Smooth muscle cell (in vitro differentiated cells): ENCODE data around the gene CSF3R. TPM values are rescaled to one million over a fixed set of nuclear protein-coding genes. Genes with fewer than 3 reads are reported as not detected.

Source experiments
- DNase-seq: peaks from one replicate; lab custom pipeline; 2025; ENCODE audit not compliant: unreplicated experiment; lab: John Stamatoyannopoulos, UW
- H2AFZ ChIP-seq: fragments of 200-600 bp; sonication (generic); 2 replicates; pipeline ENCODE4 v1.6.0; 2016; ENCODE audit warnings: antibody characterized with exemption, low read depth, mild to moderate bottlenecking
- H3F3A ChIP-seq: fragments of 200-600 bp; sonication (generic); 2 replicates; pipeline ENCODE4 v1.6.0; 2017; ENCODE audit warnings: antibody characterized with exemption, low read depth
- H3K27ac ChIP-seq: fragments of 200-600 bp; sonication (generic); 2 replicates; pipeline ENCODE4 v1.5.1; 2016; ENCODE audit warnings: low read depth, mild to moderate bottlenecking
- H3K27me3 ChIP-seq: fragments of 200-600 bp; sonication (generic); 2 replicates; pipeline ENCODE4 v1.6.1; 2016; ENCODE audit warnings: low read depth, mild to moderate bottlenecking
- H3K36me3 ChIP-seq: fragments of 200-600 bp; sonication (generic); 2 replicates; pipeline ENCODE4 v1.5.1; 2016; ENCODE audit warnings: low read depth
- H3K4me1 ChIP-seq: fragments of 200-600 bp; sonication (generic); 2 replicates; pipeline ENCODE4 v1.5.1; 2016; ENCODE audit warnings: low read depth
- H3K4me2 ChIP-seq: fragments of 200-600 bp; sonication (generic); 2 replicates; pipeline ENCODE4 v1.6.0; 2016; ENCODE audit warnings: mild to moderate bottlenecking
- H3K4me3 ChIP-seq: fragments of 200-600 bp; sonication (generic); 2 replicates; pipeline ENCODE4 v1.5.1; 2016; ENCODE audit warnings: mild to moderate bottlenecking
- H3K79me2 ChIP-seq: fragments of 200-600 bp; sonication (generic); 2 replicates; pipeline ENCODE4 v1.6.0; 2016; ENCODE audit warnings: low read depth, mild to moderate bottlenecking
- H3K9ac ChIP-seq: fragments of 200-600 bp; sonication (generic); 2 replicates; pipeline ENCODE4 v1.6.0; 2016; ENCODE audit warnings: low read depth
- H3K9me3 ChIP-seq: fragments of 200-600 bp; sonication (generic); replicated peaks from 2 replicates; pipeline ENCODE4 v1.5.1; 2016; ENCODE audit warnings: low read depth
- H4K20me1 ChIP-seq: fragments of 200-600 bp; sonication (generic); 2 replicates; pipeline ENCODE4 v1.6.0; 2016; ENCODE audit warnings: low read depth
- WGBS: methylation state at CpG from one replicate; pipeline ENCODE4 v1.1.7; 2016; ENCODE audit warnings: low lambda C conversion rate; 5-methylcytosine and 5-hydroxymethylcytosine counted together
- polyA plus RNA-seq: library from polyadenylated mRNA; unstranded; fragments of >200 nt; fragmentation: Nextera tagmentation; extraction: Ambion mirVana; gene quantifications from 2 replicates; pipeline ENCODE4 v1.2.1, GENCODE V29; 2016
- total RNA-seq: library from RNA; depleted of rRNA; stranded (reverse); fragments of >200 nt; gene quantifications from 2 replicates; pipeline ENCODE4 v1.2.3, GENCODE V29; 2014
- TF ChIP-seq, protein P1 (sequence below): fragments of 200-600 bp; sonication (generic); IDR thresholded peaks from 2 replicates; pipeline ENCODE4 v1.5.1; 2017; ENCODE audit warnings: borderline replicate concordance, mild to moderate bottlenecking, antibody characterized with exemption; ENCODE audit not compliant: insufficient read depth, poor library complexity, severe bottlenecking

Gene CSF3R
- total and polyA plus RNA-seq, 2 experiments from 2014 or later: 0.46 to 6.7 TPM

GRCh38 chr1:36469163-36469562, 13.6 kb downstream of the CSF3R start:
- 72% methylated on average over 2 of the region's 2 CpGs for WGBS
- no peaks in the 10 kb centered on the region for H3K27me3 ChIP-seq
- H4K20me1 ChIP-seq: no peaks in the 10 kb centered on the region
- H3K27ac ChIP-seq: no peak overlapping the region
- TF ChIP-seq, protein P1, sequence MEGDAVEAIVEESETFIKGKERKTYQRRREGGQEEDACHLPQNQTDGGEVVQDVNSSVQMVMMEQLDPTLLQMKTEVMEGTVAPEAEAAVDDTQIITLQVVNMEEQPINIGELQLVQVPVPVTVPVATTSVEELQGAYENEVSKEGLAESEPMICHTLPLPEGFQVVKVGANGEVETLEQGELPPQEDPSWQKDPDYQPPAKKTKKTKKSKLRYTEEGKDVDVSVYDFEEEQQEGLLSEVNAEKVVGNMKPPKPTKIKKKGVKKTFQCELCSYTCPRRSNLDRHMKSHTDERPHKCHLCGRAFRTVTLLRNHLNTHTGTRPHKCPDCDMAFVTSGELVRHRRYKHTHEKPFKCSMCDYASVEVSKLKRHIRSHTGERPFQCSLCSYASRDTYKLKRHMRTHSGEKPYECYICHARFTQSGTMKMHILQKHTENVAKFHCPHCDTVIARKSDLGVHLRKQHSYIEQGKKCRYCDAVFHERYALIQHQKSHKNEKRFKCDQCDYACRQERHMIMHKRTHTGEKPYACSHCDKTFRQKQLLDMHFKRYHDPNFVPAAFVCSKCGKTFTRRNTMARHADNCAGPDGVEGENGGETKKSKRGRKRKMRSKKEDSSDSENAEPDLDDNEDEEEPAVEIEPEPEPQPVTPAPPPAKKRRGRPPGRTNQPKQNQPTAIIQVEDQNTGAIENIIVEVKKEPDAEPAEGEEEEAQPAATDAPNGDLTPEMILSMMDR: no peak
- H3K4me2 ChIP-seq: no peak overlapping the region
- no peak overlapping the region for H2AFZ ChIP-seq
- no peak overlapping the region for H3K9ac ChIP-seq
- H3K4me3 ChIP-seq: no peak overlapping the region
- H3F3A ChIP-seq: peaks cover 4% of the 10 kb centered on the region
- H3K4me1 ChIP-seq: peaks cover 9% of the 10 kb centered on the region
- no peaks in the 10 kb centered on the region for H3K79me2 ChIP-seq
- no peak for DNase-seq
- no peaks in the 10 kb centered on the region for H3K36me3 ChIP-seq
- no peaks in the 10 kb centered on the region for H3K9me3 ChIP-seq

GRCh38 chr1:36467700-36468455, 14.8 kb downstream of the CSF3R start:
- Histone ChIP-seq H3K79me2 (peaks cover 12% of the 10 kb centered on the region), H3K4me2 (no peak overlapping the region)
- WGBS: 91% methylated on average over 10 of the region's 10 CpGs

DNA sequence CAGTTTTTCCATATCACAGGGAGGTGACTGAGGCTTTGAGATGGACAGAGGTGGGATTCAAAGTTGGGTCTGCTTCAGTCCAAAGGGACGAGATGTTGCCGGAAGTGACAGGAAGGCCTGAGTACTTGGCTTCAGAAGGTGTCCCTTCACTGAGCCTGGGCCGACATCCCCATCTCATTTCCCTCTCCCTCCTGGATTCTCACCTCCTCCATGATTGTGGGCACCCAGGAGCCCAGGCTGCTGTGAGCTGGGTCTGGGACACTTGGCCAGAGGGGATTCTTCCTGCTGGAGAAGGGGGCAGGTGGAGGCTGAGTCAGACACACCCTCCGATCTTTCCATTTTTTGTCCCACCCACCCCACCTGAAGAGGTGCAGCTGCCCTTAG, 15.7 kb downstream of the CSF3R start:
- peaks cover 14% of the 10 kb centered on the region for H3K4me1 ChIP-seq
- peaks cover 4% of the 10 kb centered on the region for H3F3A ChIP-seq
- no peaks in the 10 kb centered on the region for H3K9me3 ChIP-seq
- H3K4me3 ChIP-seq: no peak overlapping the region
- WGBS: 97% methylated on average over 4 of the region's 4 CpGs
- H3K4me2 ChIP-seq: no peak overlapping the region
- no peak overlapping the region for H2AFZ ChIP-seq
- H3K9ac ChIP-seq: no peak overlapping the region
- H3K36me3 ChIP-seq: no peaks in the 10 kb centered on the region
- H3K27me3 ChIP-seq: no peaks in the 10 kb centered on the region
- TF ChIP-seq, protein P1: no peak
- H3K27ac ChIP-seq: no peak overlapping the region
- H4K20me1 ChIP-seq: no peaks in the 10 kb centered on the region
- H3K79me2 ChIP-seq: peaks cover 14% of the 10 kb centered on the region
- DNase-seq: no peak

More at GRCh38 chr1:36467700-36468455, 14.8 kb downstream of the CSF3R start:
- TF ChIP-seq, protein P1: no peak
- H3K4me1 ChIP-seq: peaks cover 14% of the 10 kb centered on the region
- no peaks in the 10 kb centered on the region for H4K20me1 ChIP-seq
- no peaks in the 10 kb centered on the region for H3K27me3 ChIP-seq
- H3K36me3 ChIP-seq: no peaks in the 10 kb centered on the region
- no peak for DNase-seq
- H3F3A ChIP-seq: peaks cover 4% of the 10 kb centered on the region
- no peaks in the 10 kb centered on the region for H3K9me3 ChIP-seq
- H3K27ac ChIP-seq: no peak overlapping the region
- H3K4me3 ChIP-seq: no peak overlapping the region
- H2AFZ ChIP-seq: no peak overlapping the region
- H3K9ac ChIP-seq: no peak overlapping the region
